Testis (tissue), 3 donors: ENCODE results near the gene TMEM242. TPM values are rescaled to one million over a fixed set of nuclear protein-coding genes. Genes with fewer than 3 reads are reported as not detected.

Experiments used
- DNase-seq: peaks from one replicate; pipeline ENCODE4 v3.0.0-alpha.2; 2019
- H3K27ac ChIP-seq, 2 donors: fragments of 200-600 bp; sonication (generic); one replicate each; pipeline ENCODE4 v1.5.1; 2019
- H3K27me3 ChIP-seq: fragments of 200-600 bp; sonication (generic); one replicate; pipeline ENCODE4 v1.5.1; 2019
- H3K36me3 ChIP-seq: fragments of 200-600 bp; sonication (generic); one replicate; pipeline ENCODE4 v1.5.1; 2017; ENCODE audit warnings: low read depth; ENCODE audit errors: missing control alignments
- H3K4me1 ChIP-seq: fragments of 200-600 bp; sonication (generic); one replicate; pipeline ENCODE4 v1.5.1; 2019
- H3K4me3 ChIP-seq, 2 donors: fragments of 200-600 bp; sonication (generic); one replicate each; pipeline ENCODE4 v1.5.1; 2017 to 2019
- H3K9me3 ChIP-seq: fragments of 200-600 bp; sonication (generic); one replicate; pipeline ENCODE4 v1.5.1; 2017
- POLR2A ChIP-seq: fragments of 450-650 bp; IDR thresholded peaks from one replicate; pipeline ENCODE4 v1.6.1; 2017; ENCODE audit warnings: antibody characterized with exemption, mild to moderate bottlenecking, moderate library complexity
- WGBS, 2 donors: methylation state at CpG; one replicate each; pipeline ENCODE4 v1.1.5; 2018; 5-methylcytosine and 5-hydroxymethylcytosine counted together
- intact Hi-C: fragments of 100-400 bp; cut with DNase I; formaldehyde crosslinking; loops from one replicate; pipeline ENCODE4 v1.15.1; 2023; ENCODE audit warnings: low total_unique reads
- polyA plus RNA-seq: library from polyadenylated mRNA; stranded (reverse); fragments of 350-450 nt; fragmentation: Illumina TruSeq; extraction: RNeasy Lipid Tissue Mini Kit (QIAGEN cat#74804); gene quantifications from one replicate; pipeline ENCODE4 v1.2.3, GENCODE V29; 2014; ENCODE audit warnings: low read depth, low replicate concordance; ENCODE audit not compliant: insufficient read depth
- total RNA-seq, 2 donors: library from RNA; depleted of rRNA; stranded (reverse); fragments of >200 nt; gene quantifications; one replicate each; pipeline ENCODE4 v1.2.3, GENCODE V29; 2016
- TF ChIP-seq, protein P1 (sequence below), 3 experiments: fragments of 450-650 bp in 2 of 3; fragments of 200-600 bp in 1 of 3; sonication (generic) in 1 of 3; IDR thresholded peaks; one replicate each; pipeline ENCODE4 v1.5.1; 2016 to 2019; ENCODE audit warnings: antibody characterized with exemption in 3 of 3, mild to moderate bottlenecking in 2 of 3, moderate library complexity in 1 of 3

Gene TMEM242
- total and polyA plus RNA-seq, 3 donors from 2014 or later = 8.9 to 11.9 (median 10.3) TPM

DNA sequence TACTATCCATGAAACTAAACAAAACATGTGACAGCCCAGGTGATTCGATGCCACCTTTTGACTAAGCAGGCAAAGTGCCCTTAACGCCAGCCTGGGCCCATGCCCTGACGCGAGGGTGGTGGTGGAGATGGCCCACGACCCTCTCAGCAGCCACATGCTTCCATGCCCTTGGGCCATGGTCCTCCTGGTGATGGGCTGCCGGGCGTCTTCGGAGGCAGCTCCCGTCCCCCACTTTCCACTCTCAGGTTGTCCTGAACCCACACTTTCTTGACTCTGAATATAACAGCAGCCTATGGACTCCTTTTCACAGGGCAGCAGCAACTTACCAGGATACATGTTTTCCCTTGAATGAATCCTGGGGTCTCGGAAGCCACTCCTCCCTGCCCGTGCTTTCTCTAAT, 33.6 kb downstream of the TMEM242 start:
- Histone ChIP-seq H3K4me1 (no peaks in the 10 kb centered on the region), H3K4me3 (no peak overlapping the region), H3K36me3 (no peaks in the 10 kb centered on the region), H3K27me3 (no peaks in the 10 kb centered on the region), H3K9me3 (no peaks in the 10 kb centered on the region), H3K27ac (no peak overlapping the region)
- no peak for DNase-seq
- intact Hi-C loops = no loop called here
- 97 to 99% methylated on average over 11 of the region's 11 CpGs for WGBS, 2 donors
- TF ChIP-seq POLR2A = no peak
- TF ChIP-seq, protein P1, sequence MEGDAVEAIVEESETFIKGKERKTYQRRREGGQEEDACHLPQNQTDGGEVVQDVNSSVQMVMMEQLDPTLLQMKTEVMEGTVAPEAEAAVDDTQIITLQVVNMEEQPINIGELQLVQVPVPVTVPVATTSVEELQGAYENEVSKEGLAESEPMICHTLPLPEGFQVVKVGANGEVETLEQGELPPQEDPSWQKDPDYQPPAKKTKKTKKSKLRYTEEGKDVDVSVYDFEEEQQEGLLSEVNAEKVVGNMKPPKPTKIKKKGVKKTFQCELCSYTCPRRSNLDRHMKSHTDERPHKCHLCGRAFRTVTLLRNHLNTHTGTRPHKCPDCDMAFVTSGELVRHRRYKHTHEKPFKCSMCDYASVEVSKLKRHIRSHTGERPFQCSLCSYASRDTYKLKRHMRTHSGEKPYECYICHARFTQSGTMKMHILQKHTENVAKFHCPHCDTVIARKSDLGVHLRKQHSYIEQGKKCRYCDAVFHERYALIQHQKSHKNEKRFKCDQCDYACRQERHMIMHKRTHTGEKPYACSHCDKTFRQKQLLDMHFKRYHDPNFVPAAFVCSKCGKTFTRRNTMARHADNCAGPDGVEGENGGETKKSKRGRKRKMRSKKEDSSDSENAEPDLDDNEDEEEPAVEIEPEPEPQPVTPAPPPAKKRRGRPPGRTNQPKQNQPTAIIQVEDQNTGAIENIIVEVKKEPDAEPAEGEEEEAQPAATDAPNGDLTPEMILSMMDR (IDR thresholded peaks at IDR 0.05) = no peak

DNA sequence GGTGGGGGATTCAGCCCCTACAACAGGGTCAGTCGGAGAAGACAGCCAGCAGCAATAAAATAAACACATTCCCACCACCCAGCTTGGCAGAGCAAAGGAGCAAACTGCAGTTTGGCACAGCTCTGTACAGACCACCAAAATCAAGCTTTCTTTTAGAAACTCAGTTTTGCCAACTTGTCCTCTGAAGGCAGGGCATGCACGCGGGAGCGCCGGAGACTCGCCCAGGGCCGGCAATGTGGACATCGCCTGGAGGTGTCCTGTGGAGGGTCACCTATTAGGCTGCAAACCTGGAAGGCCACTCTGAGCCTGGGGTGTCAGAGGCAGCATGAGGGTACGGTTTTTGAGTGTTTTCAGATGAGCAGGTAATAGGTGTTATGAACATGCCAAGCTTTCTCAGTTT, 34.7 kb downstream of the TMEM242 start:
- Histone ChIP-seq H3K27me3 (no peaks in the 10 kb centered on the region), H3K27ac (no peak overlapping the region), H3K4me3 (no peak overlapping the region), H3K36me3 (no peaks in the 10 kb centered on the region), H3K9me3 (no peaks in the 10 kb centered on the region), H3K4me1 (no peaks in the 10 kb centered on the region)
- WGBS, 2 donors = 95 to 96% methylated on average over 2 to 9 of the region's 9 CpGs
- DNase-seq = no peak
- no peak for TF ChIP-seq POLR2A
- TF ChIP-seq, protein P1 (IDR thresholded peaks at IDR 0.05) = no peak
- intact Hi-C loops = no loop called here

DNA sequence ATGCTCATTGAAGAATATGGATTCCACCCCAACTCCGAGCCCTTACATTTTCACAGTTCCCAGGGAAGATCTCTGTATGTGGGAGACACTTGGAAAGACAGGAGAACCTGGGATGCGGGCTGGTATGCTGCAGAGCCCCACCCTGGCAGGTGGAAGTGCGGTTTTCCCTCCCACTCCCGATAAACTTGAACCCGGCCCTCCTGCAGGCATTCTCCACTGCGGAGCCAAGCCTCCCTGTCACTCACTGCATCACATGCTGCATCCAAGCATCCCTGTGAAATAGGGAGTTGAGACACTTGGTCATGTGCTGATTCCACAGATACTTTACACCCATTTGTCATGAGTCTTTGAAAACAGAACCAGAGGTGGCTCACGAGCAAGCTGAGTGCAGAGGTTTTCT, 35.4 kb downstream of the TMEM242 start:
- no peaks in the 10 kb centered on the region for H3K9me3 ChIP-seq
- no peaks in the 10 kb centered on the region for H3K27me3 ChIP-seq
- no peak overlapping the region for H3K4me3 ChIP-seq
- DNase-seq = no peak
- H3K36me3 ChIP-seq = no peaks in the 10 kb centered on the region
- 91 to 92% methylated on average over 7 of the region's 7 CpGs for WGBS, 2 donors
- TF ChIP-seq, protein P1 (IDR thresholded peaks at IDR 0.05) = no peak
- TF ChIP-seq POLR2A = no peak
- intact Hi-C loops = no loop called here
- no peak overlapping the region for H3K27ac ChIP-seq
- no peaks in the 10 kb centered on the region for H3K4me1 ChIP-seq

DNA sequence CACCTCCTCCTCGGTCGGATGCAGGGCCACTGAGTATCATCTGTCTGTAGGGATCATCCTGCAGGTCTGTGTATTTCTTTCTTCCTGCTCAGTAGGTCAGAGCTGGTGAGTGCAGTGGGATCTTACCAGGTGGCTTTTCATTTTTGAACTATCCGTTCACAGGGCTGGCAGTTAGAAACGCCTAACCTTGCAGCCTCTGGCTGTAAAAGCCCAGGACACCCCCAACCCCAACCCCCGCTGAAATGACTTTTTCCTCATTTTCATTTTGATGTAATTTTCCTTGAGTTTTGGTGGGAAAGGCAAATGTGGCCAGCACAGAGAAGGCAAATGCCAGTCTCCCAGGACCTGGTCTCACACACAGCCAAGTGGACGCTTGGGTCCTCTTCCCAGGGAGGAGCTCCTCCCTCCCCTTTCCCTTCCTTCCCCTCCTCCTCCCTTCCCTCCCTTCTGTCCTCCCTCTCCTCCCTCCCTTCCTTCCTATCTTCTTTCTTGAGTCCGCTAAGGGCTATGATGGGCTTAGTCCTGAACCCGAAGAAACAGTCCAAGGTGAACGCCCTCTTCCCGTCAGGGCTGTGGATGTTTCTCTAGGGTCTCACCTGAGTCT, 36.0 kb downstream of the TMEM242 start:
- Histone ChIP-seq H3K4me1 (no peaks in the 10 kb centered on the region), H3K9me3 (no peaks in the 10 kb centered on the region), H3K27me3 (no peaks in the 10 kb centered on the region), H3K36me3 (no peaks in the 10 kb centered on the region), H3K4me3 (no peak overlapping the region), H3K27ac (no peak overlapping the region)
- DNase-seq = no peak
- 83 to 85% methylated on average over 10 of the region's 10 CpGs for WGBS, 2 donors
- intact Hi-C loops = no loop called here
- TF ChIP-seq POLR2A = no peak
- TF ChIP-seq, protein P1 (IDR thresholded peaks at IDR 0.05) = no peak

DNA sequence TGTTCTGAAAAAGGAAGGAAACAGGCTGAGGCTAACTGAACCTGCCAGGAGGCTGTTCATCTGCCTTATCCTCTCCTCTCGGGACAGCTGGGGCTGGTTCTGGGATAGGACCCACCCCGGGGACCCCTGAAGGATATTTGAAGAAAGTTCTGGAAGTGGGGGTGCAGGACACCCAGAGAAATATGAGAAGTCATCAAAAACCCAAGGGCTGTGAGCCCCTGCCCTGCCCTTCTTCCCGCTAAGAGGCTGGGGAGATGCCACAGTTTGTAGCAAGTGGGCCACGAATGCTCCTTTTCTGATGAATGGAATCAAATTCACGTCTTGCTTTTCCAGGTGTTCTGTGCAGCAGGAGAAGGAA, 37.9 kb downstream of the TMEM242 start:
- Histone ChIP-seq H3K36me3 (no peaks in the 10 kb centered on the region), H3K27me3 (no peaks in the 10 kb centered on the region), H3K27ac (no peak overlapping the region), H3K4me1 (no peaks in the 10 kb centered on the region), H3K4me3 (no peak overlapping the region), H3K9me3 (no peaks in the 10 kb centered on the region)
- WGBS, 2 donors = 78 to 87% methylated on average over 5 of the region's 5 CpGs
- TF ChIP-seq, protein P1 (IDR thresholded peaks at IDR 0.05) = no peak
- TF ChIP-seq POLR2A = no peak
- no peak for DNase-seq
- intact Hi-C loops = no loop called here
